ENCODE measurements around the gene DDA1. TPM values are rescaled to one million over a fixed set of nuclear protein-coding genes. Genes with fewer than 3 reads are reported as not detected.
"Not testable (repeated sequence)": the region's sequence is repeated elsewhere in the genome, so short reads cannot be mapped to it uniquely, and the experiment has no call there.

The DDA1 gene
- polyA plus RNA-seq, 5 donors, result 27.5 to 40.6 (median 30.2) TPM

DNA sequence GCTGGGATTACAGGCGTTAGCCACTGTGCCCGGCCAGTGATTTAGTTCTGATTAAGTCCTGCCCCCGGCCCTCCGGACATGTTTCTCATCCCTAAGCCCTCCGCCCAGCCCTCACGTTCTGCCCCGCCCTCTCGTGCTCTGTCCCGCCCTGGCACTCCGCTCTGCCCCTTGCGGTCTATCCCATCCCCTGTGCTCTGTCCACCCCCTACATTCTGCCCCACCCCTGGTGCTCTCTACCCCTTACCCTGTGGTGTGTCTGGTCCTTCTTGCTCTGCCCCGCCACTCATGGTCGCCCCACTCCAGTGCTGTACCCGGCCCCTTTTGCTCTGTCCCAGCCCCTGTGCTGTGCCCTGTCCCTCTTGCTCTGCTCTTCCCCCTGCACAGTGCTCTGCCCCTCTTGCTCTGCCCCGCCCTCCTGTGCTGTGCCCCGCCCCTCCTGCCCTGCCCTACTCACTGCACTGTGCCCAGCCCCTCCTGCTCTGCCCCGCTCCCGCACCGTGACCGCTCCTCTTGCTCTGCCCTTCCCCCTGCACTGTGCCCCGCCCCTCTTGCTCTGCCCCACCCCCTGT is 31.0 kb downstream of the DDA1 start:
- no peak for DNase-seq

DNA sequence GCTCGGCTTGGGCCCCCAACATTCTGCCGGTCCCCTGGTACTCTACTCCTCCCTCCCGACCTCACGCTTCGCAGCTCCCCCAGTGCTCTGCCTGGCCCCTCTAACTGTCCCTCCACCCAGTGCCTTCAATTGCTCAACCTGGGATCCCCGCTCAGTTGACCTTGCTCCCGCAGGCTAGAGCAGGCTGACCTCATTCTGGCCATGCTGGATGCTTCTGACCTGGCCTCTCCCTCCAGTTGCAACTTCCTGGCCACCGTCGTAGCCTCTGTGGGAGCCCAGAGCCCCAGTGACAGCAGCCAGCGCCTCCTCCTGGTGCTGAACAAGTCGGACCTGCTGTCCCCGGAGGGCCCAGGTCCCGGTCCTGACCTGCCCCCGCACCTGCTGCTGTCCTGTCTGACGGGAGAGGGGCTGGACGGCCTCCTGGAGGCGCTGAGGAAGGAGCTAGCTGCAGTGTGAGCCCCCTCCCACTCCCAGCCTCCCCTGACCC is 31.6 kb downstream of the DDA1 start:
- no peak for DNase-seq

DNA sequence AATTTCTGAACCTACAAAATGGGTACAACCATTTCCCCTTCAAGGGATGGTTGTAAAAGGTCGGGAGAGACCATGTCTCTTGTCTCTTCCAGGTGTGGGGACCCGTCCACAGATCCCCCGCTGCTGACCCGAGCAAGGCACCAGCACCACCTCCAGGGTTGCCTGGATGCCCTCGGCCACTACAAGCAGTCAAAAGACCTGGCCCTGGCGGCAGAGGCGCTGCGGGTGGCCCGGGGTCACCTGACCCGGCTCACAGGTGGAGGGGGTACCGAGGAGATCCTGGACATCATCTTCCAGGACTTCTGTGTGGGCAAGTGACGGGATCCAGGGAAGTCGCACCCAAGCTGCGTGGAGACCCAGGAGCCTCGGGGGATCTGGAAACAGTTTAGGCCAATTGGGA is 32.0 kb downstream of the DDA1 start:
- no peak for DNase-seq

DNA sequence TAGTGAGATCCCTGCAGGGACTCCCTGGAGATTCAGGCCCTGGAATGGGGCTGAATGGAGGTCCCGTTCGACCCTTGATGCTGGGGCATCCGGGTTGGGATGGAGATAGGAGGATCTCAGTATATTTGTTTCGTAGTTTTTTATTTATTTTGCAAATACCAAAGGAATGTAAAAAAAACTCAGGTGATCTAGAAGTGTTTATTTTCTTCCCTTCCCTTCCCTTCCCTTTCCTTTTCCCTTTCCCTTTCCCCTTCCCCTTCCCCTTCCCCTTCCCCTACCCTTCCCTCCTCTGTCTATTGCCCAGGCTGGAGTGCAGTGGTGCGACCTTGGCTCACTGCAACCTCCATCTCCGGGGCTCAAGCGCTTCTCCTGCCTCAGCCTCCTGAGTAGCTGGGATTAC is 32.5 kb downstream of the DDA1 start:
- no peak for DNase-seq

DNA sequence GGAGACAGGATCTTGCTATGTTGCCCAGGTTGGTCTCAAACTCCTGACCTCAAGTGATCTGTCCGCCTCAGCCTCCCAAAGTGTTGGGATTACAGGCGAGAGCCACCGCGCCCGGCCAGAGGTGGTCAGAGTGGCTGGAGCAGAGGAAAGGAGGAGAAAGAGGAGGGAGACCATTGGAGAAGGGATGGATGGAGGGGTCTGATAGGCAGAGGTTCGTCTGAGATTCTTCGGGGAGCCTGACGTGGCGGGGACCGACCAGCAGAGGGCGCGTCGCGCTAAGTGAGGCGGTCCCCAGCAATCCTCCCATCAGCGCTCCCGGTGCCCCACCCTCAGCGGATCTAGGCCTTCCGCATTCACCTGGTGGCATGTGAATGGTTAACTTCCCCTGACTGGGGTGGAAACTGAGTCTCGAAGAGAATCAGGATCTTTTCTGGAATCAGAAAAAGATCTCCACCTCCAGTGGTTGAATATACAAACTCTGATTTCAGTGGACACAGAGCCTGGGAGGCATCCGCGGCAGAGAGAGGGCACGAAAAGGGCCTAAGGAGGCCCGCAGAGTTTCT is 36.8 kb downstream of the DDA1 start:
- peak in 1 of 2 donors; percentile 58 for DNase-seq

DNA sequence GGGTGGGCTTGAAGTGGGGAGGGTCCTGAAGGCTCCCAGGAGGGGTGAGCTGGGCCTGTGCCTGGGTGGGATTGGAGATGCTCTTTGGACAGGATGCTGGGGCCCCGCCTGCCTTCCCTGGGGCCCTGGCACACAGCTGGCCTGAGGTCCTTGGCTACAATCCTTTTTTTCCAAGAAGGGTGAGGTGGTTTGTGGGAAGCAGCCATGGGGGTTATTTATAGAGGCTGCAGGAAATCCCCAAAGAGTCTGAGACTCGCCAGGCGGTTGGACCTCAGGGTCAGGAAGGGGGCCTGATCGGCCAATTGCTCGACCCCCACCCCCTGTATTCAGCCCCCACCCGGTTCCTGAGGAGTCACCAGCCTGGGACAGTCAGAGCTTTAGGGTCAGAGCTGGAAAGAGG is 38.0 kb downstream of the DDA1 start:
- no peak for DNase-seq

DNA sequence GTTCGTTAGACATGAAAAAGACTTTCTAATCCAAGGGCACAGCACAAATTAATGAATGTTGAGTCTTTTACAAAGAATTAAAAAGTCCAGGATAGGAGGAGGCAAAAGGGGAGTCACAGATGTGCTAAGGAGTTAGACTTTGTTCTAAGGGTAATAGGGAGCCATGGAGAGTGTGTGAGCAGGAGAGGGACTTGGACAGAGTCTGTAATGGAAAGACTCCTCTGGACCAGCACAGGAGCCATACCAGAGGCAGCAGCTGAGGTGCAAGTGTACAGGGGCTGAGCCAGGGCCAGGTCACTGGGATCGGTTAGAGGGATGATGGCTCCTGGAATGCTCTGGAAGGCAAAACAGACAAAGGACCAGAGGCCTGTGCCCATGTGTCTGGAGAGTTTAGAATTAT is 38.5 kb downstream of the DDA1 start:
- no peak for DNase-seq

DNA sequence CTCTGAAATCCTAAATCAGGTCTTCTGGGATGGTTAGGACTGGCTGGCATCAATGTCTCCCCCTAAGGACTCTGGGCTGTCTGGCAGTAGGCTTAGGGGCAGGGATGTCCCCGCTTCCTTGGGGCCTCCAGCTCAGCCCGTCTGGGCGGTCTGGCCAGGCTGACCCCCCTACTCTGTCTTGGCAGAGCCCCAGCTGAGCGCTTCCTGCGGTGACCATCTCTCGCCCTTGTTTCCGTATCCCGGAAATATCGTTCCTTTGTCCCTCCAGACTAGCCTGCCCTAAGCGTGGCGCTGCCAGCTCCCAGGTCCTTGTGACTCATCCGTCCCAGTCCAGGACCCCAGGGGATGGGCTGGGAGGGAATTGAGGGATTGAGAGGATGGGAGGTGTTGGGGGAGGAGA is 39.3 kb downstream of the DDA1 start:
- DNase-seq, result peak; percentile 79

DNA sequence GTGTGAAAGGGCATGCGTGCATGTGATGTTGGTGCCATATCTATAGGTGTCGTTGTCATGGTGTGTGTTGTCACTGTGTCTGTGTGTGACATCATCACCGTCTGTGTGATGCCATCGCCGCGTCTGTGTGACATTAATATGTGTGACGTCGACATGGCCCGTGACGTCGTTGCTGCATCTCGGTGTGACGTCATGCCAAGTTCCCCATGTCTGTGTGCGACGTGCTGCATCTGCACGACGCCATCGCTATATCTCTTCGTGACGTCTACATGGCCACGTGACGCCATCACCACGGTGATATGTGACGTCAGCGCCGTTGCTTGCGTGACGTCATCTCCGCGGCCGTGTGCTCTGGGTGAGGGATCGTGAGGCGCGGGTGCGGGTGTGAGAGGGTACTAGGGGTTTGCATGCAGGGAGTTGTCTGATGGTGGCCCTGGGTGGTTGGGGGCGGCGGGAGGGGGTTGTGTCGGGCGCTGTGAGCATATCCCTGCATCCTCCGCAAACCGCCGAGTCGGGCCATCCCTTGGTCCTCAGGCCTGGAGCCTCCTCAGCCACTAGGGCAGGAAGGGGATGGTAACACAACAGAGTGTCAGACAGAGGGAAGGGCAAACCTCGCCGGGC is 42.6 kb downstream of the DDA1 start:
- DNase-seq, result no peak

DNA sequence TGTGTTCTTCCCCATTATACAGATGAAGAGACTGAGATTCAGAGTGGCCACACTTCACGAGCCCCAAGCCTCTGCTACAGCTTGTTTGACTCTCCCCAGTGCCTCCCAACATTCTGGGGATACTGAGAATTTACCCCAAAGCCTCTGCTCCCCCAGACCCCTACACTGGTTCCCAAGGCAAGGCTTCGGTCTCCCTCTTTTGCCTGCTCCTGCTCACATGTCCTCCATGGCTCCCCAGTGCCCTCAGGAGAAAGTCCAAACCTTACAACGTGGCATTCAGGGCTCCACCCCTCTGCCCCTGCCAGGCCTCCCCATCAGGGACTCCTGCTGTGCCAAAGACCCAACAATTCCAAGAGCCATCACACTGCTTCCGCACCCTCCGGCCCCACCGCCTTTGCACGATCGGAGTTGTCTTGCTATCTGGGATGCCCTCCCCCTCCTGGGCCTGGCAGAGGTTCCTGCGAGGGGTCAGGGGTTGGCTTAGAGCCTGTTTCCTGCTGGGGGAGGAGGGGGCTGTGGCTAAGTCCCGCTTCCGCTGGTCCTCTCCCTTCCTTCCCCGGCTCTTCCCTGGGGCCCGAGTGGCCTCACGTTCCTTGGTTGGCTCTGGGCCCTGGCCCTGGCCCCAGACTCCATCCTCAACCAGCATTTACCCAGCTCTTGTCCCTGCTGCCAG is 43.4 kb downstream of the DDA1 start:
- DNase-seq, result peak in 1 of 2 donors; percentile 38

DNA sequence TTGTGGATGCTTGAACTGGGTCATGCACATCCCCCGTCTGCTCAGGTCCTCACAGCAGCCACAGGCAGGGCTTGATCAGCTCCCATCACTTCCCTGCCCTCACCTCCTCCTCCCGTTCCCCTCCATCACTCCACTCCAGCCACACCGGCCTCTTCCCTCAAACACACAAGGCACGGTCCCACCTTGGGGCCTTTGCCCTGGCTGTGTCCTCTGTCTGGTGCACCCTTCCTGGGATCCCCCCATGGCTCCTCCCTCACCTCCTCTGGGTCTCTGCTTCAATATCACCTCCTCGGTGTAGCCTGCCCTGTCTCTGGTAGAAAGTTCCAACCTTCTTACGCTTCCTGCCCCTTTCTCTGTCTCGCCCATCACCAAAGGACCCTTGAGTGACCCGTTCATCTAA is 44.0 kb downstream of the DDA1 start:
- no peak for DNase-seq

DNA sequence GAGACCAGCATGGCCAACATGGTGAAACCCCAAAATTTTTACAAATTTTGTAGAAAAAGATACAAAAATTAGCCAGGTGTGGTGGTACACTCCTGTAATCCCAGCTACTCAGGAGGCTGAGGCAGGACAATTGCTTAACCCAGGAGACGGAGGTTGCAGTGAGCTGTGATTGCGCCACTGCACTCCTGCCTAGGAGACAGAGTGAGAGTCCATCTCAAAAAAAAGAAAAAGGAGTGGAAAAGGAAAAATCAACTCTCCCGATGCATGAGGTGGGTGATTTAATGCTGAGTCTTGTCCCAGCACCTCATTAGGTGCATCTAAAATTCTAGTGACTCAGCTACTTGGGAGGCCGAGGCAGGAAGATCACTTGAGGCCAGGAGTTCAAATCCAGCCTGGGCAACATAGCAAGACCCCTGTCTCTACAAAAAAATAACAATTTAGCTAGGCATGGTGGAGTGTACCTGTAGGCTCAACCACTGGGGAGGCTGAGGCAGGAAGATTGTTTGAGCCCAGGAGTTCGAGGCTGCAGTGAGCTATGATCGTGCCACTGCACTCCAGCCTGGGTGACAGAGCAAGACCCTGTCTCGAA is 47.8 kb downstream of the DDA1 start:
- DNase-seq, result no peak

DNA sequence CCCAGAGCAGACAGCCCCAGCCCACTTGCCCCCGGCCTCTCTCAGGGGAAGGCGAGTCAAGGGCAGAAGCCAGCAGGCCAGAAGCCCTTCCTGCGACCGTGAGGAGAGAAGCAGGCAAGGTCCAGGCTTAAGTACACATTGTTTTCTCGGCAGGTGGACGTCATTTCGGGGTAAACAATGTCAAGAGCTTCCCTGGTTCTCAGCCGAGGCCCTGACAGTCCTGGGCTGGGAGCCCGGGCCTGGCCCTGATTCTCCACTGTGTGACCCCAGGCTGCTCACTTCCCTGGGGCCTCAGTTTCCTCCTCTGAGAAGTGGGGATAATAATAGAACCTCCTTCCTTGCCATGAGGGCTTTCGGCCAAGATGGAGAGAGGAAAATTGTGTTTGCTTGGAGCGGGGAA is 48.4 kb downstream of the DDA1 start:
- DNase-seq, result no peak

DNA sequence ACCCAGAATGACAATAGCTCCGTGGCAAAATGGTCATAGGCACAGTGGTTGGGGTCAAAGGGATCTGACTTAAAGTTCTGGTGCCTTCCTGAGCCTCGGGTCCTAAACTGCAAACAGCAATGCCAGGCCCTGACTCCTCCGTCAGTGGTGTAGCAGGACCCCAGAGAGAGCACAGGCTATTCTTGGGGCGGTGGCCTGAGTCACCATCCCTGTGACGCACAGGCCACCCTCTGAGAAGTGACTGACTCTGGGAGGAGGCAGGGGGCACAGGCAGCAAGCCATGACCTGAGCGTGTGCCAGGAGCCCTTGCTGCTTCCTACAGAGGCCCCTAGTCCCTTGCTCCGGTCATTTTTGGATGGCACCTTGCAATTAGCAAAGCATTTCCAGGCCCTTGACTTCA is 49.0 kb downstream of the DDA1 start:
- DNase-seq, result no peak

DNA sequence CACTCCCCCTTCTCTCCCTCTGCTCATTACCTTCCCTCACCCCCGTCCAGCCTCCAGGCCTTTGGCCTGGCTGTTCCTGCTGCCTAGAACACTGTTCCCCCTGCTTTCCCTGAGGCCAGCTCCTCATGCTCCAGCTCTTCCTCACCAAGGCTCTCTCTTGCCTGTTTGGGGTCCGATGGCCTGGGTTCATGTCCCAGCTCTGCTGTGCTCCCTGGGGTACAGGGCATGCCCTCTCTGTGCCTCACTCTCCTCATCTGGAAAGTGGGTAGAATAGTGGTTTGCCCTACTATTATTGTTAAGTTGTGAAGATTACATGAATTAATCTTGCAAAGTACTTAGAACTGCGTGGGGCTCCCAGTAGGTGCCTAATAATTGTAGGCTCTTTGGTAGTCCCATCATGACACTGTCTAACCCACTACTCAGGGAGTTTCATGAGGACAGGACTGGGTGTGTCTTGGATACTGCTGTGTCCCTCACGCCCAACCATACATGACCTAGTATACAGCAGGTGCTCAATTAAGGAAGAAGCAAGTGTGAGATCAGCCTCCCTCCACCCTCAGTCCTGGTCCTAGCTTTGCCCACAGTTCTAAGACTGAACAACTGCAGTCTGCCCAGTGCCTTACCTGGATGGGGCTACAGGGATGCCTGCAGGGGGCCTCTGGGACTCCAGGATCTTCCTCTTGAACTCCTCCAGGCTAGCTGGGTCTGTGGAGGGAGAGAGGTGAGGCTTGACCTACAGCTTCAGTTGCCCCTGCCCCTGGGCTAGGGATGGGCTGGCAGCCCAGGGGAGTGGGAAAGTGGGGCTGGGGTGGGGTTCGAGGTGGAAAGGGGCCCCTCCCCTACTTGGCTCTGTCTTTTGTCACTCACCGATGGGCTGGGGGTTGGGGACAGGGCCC is 50.8 kb downstream of the DDA1 start:
- no peak for DNase-seq

DNA sequence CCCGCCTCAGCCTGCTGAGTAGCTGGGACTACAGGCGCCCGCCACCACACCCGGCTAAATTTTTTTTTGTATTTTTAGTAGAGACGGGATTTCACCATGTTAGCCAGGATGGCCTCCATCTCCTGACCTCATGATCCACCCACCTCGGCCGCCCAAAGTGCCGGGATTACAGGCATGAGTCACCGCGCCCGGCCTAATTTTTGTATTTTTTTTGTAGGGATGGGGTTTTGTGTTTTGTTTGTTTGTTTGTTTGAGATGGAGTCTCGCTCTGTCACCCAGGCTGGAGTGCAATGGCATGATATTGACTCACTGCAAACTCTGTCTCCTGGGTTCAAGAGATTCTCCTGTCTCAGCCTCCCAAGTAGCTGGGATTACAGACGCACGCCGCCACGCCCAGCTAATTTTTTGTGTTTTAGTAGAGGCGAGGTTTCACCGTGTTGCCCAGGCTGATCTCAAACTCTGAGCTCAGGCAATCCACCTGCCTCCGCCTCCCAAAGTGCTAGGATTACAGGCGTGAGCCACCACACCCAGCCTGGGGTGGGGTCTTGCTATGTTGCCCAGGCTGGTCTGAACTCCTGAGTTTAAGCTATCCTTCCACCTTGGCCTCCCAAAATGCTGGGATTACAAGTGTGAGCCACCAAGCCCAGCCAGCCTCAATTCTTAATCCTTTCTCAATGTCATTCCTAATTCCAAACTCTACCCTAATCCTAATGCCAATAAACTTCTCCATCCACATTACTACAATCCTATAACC is 54.7 kb downstream of the DDA1 start:
- not testable (repeated sequence) for DNase-seq

DNA sequence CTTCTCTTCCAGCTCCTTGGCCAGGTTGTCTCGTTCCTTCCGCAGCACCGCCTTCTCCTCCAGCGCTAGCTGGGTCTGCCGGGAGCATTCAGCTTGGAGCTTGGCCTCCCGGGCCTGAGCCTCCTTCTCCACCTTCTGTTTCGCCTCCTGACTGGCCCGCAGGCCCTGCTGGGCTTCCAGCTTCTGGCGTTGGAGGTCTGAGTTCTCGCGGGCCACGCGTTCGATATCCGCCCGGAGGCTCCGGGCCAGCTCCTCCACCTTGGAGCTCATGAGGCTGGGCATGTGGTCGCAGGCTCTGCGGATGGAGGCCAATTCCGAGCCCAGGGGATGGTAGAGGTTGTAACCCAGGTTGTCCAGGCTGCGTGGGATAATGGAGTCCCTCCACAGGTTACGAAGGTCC is 56.0 kb downstream of the DDA1 start:
- DNase-seq, result no peak

DNA sequence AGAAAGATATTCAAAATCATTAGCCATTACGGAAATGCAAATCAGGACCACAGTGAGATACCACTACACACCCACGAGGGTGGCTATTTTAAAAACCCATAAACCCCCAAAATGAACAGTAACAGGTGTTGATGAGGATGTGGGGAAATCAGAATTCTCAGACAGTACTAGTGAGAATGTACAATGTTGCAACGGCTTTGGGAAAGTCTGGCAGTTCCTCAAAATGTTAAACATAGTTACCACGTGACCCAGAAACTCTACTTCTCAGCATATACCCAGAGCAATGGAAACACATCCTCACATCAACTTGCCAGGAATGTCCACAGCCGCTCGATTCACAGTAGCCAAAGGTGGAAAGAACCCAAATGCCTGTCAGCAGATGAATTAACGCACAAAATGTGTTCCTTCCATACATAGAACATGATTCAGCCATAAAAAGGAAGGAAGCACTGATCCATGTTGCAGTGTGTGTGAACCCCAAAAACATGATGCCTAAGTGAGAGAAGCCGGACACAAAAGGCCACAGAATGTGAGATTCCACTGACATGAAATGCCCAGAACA is 60.7 kb downstream of the DDA1 start:
- DNase-seq, result peak in 1 of 2 donors; percentile 46

Data from right lung (tissue), 5 donors.